Mesodermal cell (in vitro differentiated cells): Measurements from ENCODE around the gene BUB1. TPM values are rescaled to one million over a fixed set of nuclear protein-coding genes. Genes with fewer than 3 reads are reported as not detected.

ENCODE experiments used
- H3K27ac ChIP-seq: 2 replicates; pipeline ENCODE4 v1.7.0; 2013; ENCODE audit warnings: mild to moderate bottlenecking, low read depth, low read length, moderate library complexity; ENCODE audit not compliant: severe bottlenecking
- H3K36me3 ChIP-seq: 2 replicates; pipeline ENCODE4 v1.7.1; 2013; ENCODE audit warnings: mild to moderate bottlenecking, low read length, moderate library complexity; ENCODE audit not compliant: control insufficient read depth, insufficient read depth
- H3K4me1 ChIP-seq: one replicate; pipeline ENCODE4 v1.7.1; 2013; ENCODE audit warnings: mild to moderate bottlenecking, low read length; ENCODE audit not compliant: insufficient read depth, control insufficient read depth, poor library complexity, severe bottlenecking
- H3K4me3 ChIP-seq: 2 replicates; pipeline ENCODE4 v1.7.0; 2013; ENCODE audit warnings: low read length, control low read depth, mild to moderate bottlenecking; ENCODE audit not compliant: insufficient read depth, poor library complexity, severe bottlenecking; ENCODE audit errors: extremely low read depth
- H3K9me3 ChIP-seq: 2 replicates; pipeline ENCODE4 v1.7.1; 2013; ENCODE audit warnings: mild to moderate bottlenecking, low read length, moderate library complexity; ENCODE audit not compliant: control insufficient read depth
- WGBS, 2 experiments: methylation state at CpG; one replicate each; pipeline ENCODE4 v1.1.5; 2013; ENCODE audit warnings: missing lambda C conversion rate in 2 of 2; ENCODE audit not compliant: insufficient coverage in 2 of 2; 5-methylcytosine and 5-hydroxymethylcytosine counted together
- polyA plus RNA-seq, 2 experiments: library from polyadenylated mRNA; stranded (reverse); fragments of 50-300 nt; gene quantifications; one replicate each; pipeline ENCODE4 v1.2.3, GENCODE V29; 2013

The BUB1 gene
- 69.7 TPM for polyA plus RNA-seq (2013, experiment 1 of 2)
- 83.9 TPM for polyA plus RNA-seq (2013, experiment 2 of 2)

DNA sequence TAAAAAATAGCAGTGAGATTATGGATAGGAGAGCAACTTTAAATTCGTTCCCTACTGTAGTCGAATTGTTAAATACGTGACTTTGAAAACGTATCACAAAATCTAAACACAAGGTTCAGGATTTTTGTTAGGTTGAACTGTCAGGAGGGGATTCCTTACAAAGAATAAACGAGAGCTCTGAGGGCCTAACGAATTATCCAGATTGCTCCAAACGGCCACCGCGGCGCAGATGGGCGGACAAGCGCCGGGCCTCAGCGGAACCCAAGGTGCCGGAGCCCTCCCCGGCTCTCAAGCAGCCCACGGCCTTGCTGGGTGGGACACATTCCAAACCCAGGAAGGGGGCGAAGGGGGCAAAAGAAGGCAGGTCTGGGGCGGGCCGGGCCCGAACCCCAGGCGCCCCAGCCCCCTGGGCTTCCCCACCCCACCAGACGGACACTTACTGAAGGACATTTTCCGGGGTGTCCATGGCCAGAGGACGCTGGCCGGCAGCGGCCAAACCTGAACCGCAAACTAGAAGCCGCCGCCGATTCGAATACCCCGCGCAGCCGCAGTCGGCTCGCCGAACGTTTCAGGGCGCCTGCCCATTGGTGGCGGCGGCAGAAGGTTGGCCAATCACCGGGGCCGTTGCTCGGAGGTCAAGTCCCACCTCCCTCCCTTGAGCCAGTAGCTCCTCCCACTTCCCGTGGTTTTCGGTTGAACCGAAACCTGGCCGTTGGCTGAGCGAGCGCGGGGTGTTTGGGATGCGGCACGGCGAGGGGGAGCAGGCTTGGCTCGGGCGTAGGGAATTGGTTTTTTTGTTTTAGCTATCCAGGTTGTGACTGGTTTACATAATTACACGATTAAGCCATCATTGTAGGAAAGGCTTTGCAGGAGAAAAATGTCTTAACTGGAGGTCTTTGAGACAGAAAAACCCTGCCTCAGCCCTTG is at the start of gene BUB1:
BUB1 (minus strand) TSS at position 534 of the 927 bp plus-strand sequence; CDS start at position 466, 68 bp downstream.
- Histone ChIP-seq H3K36me3 (peaks cover 21% of the 10 kb centered on the region), H3K4me1 (peaks cover 16% of the 10 kb centered on the region), H3K27ac (peak within 1 kb of the TSS; percentile 78), H3K9me3 (no peaks in the 10 kb centered on the region), H3K4me3 (peak within 1 kb of the TSS; percentile 88)
- WGBS, 2 experiments, result 0 to 1% methylated on average over 22 to 39 of the region's 58 CpGs

DNA sequence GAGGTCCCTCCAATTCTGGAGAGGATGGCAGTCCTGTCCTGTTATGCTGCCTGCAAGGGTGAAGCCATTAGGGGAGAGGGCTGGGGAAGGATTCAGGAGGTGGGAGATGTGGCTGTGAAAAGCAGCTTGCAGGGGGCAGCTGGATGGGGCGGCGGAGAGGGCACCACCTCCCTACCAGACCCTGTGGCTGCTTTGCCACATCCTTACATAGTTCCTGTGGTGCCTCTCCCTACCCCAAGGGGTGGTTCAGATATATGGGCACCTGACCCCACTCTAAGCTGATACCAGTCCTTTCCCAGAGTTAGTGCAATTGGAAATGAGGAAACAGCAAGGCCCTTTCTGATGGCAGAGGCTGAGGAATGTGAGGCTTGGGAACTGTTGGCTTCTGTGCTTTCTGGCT is 48.4 kb upstream of the BUB1 start:
- Histone ChIP-seq H3K4me1 (no peaks in the 10 kb centered on the region), H3K4me3 (no peak overlapping the region), H3K36me3 (no peaks in the 10 kb centered on the region), H3K9me3 (no peaks in the 10 kb centered on the region), H3K27ac (no peak overlapping the region)
- 70% methylated on average over 2 of the region's 2 CpGs; no CpG with 5 or more reads in 1 of the 2 experiments for WGBS, 2 experiments

DNA sequence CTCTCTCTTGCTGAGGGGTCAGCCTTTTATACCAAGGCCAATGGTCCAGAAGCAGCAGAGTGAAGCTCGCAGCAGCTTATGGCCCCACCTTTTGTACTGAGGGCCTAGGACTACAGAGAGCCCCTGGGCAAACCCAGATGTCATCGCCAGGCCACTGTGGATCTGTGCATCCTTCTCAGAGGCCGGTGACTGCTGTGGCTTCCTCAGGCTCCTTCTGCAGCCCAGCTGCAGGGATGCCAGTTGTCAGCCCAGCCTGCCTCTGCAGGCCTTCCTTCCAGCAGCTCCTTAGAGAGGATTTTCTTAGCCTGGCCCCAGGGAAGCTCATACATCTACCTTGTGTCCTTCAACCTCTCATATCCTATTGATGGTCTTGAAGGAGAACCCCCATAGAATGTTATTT is 48.0 kb upstream of the BUB1 start:
- H3K36me3 ChIP-seq, result no peaks in the 10 kb centered on the region
- no peaks in the 10 kb centered on the region for H3K9me3 ChIP-seq
- WGBS, 2 experiments, result 90 to 94% methylated on average over 3 of the region's 3 CpGs
- no peaks in the 10 kb centered on the region for H3K4me1 ChIP-seq
- no peak overlapping the region for H3K4me3 ChIP-seq
- H3K27ac ChIP-seq, result no peak overlapping the region

DNA sequence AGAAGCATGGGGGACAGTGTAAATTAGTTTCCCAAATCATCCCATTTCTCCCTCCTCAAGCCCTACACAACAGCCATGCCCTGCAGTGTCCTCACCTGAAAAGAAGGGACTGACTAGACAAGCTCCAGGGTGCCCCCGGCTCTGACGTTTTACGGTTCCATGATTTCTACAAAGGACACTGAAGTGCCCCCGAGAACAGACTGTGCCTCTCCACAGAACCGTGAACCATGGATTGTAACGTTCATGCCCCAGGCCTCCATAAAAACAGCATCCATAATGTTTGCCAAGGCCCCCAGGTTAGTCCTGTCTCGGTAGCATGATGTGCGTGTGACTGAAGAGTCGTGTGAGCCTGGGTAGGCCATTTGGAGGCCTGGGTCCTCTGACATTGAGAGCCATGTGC is 47.5 kb upstream of the BUB1 start:
- WGBS, 2 experiments, result 88 to 97% methylated on average over 9 of the region's 9 CpGs
- no peaks in the 10 kb centered on the region for H3K9me3 ChIP-seq
- no peak overlapping the region for H3K27ac ChIP-seq

DNA sequence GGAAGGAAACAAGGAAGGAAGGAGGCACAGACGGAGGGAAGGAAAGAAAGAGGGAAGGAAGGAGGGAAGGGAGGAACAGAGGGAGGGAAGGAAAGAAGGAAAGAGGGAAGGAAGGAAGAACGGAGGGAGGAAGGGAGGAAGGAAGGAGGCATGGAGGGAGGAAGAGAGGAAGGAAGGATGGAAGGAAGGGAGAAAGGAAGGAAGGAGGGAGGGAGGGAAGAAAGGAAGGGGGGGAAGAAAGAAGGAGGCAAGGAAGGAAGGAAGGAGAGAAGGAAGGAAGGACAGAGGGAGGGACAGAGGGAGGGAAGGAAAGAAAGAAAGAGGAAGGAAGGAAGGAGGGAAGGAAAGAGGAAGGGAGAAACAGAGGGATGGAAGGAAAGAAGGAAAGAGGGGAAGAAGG is 47.0 kb upstream of the BUB1 start:
- no peaks in the 10 kb centered on the region for H3K9me3 ChIP-seq
- WGBS, 2 experiments, result 87 to 92% methylated on average over 2 of the region's 2 CpGs
- no peaks in the 10 kb centered on the region for H3K4me1 ChIP-seq
- H3K4me3 ChIP-seq, result no peak overlapping the region
- H3K27ac ChIP-seq, result no peak overlapping the region
- H3K36me3 ChIP-seq, result no peaks in the 10 kb centered on the region

More for the DNA sequence above, 47.5 kb upstream of the BUB1 start:
- Histone ChIP-seq H3K4me3 (no peak overlapping the region), H3K36me3 (no peaks in the 10 kb centered on the region), H3K4me1 (no peaks in the 10 kb centered on the region)

DNA sequence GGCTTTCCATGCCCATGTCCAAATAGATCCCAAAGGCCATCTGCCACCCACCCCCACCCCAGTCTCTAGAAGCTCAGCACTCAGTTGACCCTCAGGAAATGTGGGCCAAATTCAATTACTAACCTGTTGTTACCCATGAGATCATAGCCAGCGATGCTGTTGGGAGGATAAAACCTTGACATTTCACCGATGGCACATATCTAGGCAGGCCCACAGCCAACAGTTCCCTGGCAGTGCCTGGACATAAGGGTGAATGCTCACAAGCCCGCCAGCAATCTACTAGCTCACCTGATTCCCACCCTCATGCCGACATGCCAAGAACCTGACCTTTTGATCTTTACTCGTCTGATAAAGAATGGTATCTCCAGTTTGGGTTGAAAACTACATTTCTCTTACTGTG is 42.7 kb upstream of the BUB1 start:
- no peak overlapping the region for H3K4me3 ChIP-seq
- H3K27ac ChIP-seq, result no peak overlapping the region
- no peaks in the 10 kb centered on the region for H3K4me1 ChIP-seq
- no peaks in the 10 kb centered on the region for H3K36me3 ChIP-seq
- no peaks in the 10 kb centered on the region for H3K9me3 ChIP-seq
- WGBS, 2 experiments, result 81 to 100% methylated on average over 2 to 3 of the region's 5 CpGs

DNA sequence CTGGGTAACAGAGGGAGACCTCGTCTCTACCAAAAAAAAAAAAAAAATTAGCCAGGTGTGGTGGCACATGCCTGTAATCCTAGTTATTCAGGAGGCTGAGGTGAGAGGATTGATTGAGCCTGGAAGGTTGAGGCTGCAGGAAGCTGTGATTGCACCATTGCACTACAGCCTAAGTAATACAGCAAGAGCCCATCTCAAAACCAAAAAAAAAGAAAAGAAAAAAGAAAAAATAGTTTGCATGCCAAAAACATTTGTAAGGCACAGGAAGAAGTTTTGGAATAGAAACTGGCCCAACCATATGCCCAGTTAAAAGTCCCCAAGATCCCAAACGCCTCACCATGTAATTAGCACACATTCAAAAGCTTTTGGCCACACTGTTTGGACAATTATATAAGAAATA is 41.1 kb upstream of the BUB1 start:
- Histone ChIP-seq H3K27ac (no peak overlapping the region), H3K4me3 (no peak overlapping the region), H3K4me1 (no peaks in the 10 kb centered on the region), H3K36me3 (no peaks in the 10 kb centered on the region), H3K9me3 (no peaks in the 10 kb centered on the region)
- no CpG with 5 or more reads among the region's 2 CpGs for WGBS, 2 experiments

DNA sequence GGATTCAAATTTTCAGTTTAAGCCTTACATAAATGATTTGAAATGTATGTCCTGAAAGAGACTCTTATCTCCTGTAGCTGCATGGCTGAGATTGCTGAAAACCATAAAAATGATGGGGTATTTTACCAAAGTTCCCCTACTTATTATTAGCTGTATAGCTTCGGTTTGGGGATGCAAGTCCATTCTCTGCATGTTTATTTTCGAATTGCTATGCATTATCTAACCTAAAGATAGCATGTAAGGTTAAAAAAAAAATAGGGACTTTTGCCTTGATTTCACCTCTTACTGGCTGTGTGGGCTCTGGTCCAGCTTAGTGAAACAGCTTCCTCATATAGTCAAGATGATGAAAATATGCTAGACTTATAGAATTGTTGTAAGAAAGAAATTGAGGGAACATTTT is 40.5 kb upstream of the BUB1 start:
- 100% methylated on average over 1 of the region's 2 CpGs; no CpG with 5 or more reads in 1 of the 2 experiments for WGBS, 2 experiments
- no peak overlapping the region for H3K4me3 ChIP-seq

DNA sequence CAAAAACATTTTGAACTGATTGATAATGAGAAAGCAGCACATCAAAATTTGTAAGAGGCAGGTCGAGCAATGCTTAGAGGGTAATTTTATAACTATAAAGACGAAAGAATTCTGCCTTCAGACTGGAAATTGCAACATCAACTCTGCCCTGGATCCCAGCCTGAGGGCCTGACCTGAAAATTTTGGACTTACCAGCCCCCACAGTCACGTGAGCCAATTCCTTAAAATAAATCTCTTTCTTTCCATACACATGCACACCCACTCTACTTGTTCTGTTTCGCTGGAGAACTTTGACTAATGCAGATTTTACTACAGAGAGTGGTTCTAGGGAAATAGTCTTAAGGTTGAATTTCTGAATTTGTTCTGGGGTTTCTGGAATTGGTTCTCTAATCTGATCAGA is 39.9 kb upstream of the BUB1 start:
- H3K4me3 ChIP-seq, result no peak overlapping the region
- no peak overlapping the region for H3K27ac ChIP-seq
- H3K9me3 ChIP-seq, result no peaks in the 10 kb centered on the region
- WGBS, 2 experiments, result 82 to 86% methylated on average over 1 to 2 of the region's 4 CpGs
- no peaks in the 10 kb centered on the region for H3K4me1 ChIP-seq
- H3K36me3 ChIP-seq, result no peaks in the 10 kb centered on the region

More for the DNA sequence above, 40.5 kb upstream of the BUB1 start:
- Histone ChIP-seq H3K4me1 (no peaks in the 10 kb centered on the region), H3K36me3 (no peaks in the 10 kb centered on the region), H3K27ac (no peak overlapping the region), H3K9me3 (no peaks in the 10 kb centered on the region)

DNA sequence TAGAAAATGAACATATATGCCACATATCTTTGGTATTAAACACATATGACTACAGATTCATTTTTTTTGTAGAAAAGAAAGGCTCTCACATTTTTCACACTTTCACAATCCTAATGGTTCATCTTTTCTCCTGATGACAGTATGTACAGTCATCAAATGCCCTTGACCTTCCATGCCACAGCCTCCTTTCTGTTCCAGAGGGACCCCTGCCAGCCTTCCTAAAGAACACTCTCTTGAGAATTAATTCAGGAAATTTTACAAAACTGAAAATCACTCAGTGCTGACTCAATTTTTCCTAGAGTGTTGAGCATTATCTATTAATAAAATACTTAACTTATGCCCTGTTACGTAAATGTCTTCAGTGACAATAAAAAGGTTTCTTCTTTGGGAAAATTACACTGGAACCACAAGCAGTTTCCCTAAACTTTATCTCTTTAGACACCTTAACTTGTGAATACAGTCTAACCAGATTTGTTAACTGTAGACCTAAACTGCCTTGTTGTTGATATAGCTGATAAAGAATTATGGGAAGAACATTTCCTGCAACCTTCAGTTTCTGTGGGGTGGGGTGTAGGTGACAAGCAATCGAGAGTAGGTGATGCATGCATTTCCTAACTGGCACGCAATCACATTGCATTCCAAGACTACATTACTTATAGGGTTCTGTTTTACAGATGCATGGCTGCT is 39.2 kb upstream of the BUB1 start:
- H3K36me3 ChIP-seq, result no peaks in the 10 kb centered on the region
- H3K9me3 ChIP-seq, result no peaks in the 10 kb centered on the region
- WGBS, 2 experiments, result no CpG with 5 or more reads among the region's 3 CpGs
- H3K27ac ChIP-seq, result no peak overlapping the region
- H3K4me1 ChIP-seq, result no peaks in the 10 kb centered on the region
- H3K4me3 ChIP-seq, result no peak overlapping the region
